Endothelial cell of umbilical vein (primary cell): ENCODE results near the gene GRIN3B. TPM values are rescaled to one million over a fixed set of nuclear protein-coding genes. Genes with fewer than 3 reads are reported as not detected.

Experiments used
- BruUV-seq: library from RNA; stranded (reverse); fragments of 400-500 nt; replicated peaks from 2 replicates; lab custom pipeline; 2021; lab: Mats Ljungman, UMichigan
- CTCF ChIA-PET: fragments of 300-600, 350-600 bp; sonication (Branson Sonifier 250); formaldehyde crosslinking; loops from one replicate; lab custom pipeline; 2021; ENCODE audit warnings: antibody characterized with exemption, inconsistent platforms; lab: Charles Lee
- POLR2A ChIA-PET: fragments of 300-600, 350-600 bp; sonication (Branson Sonifier 250); formaldehyde crosslinking; loops from one replicate; lab custom pipeline; 2021; ENCODE audit warnings: antibody characterized with exemption, inconsistent platforms; lab: Charles Lee
- DNase-seq: peaks from one replicate; pipeline ENCODE4 v3.0.0-alpha.2; 2011; ENCODE audit warnings: low read depth, low spot score
- FAIRE-seq: peaks from 2 replicates; lab custom pipeline; 2011; peaks lifted over from hg19 to GRCh38; lab: Jason Lieb, UNC
- H2AFZ ChIP-seq: 2 replicates; pipeline ENCODE4 v1.6.0; 2012; ENCODE audit warnings: low read depth, low read length, control low read depth, inconsistent platforms
- H3K27ac ChIP-seq: 2 replicates; pipeline ENCODE4 v1.5.1; 2011; ENCODE audit warnings: low read depth, mild to moderate bottlenecking, control low read depth, low read length, moderate library complexity; ENCODE audit not compliant: insufficient read depth
- H3K27me3 ChIP-seq, 2 experiments: 2 replicates each; pipeline versions ENCODE4 v1.6.0 to v1.6.1; 2011; ENCODE audit warnings: low read length in 2 of 2, mixed read lengths in 1 of 2; ENCODE audit not compliant: control insufficient read depth in 2 of 2, insufficient read depth in 2 of 2
- H3K36me3 ChIP-seq, 2 experiments: 2 replicates in 1 of 2; 3 replicates in 1 of 2; pipeline ENCODE4 v1.5.1; 2011; ENCODE audit warnings: low read length in 2 of 2, mild to moderate bottlenecking in 1 of 2, moderate library complexity in 1 of 2; ENCODE audit not compliant: control insufficient read depth in 2 of 2, insufficient read depth in 2 of 2; ENCODE audit errors: extremely low read depth in 1 of 2
- H3K4me1 ChIP-seq: 3 replicates; pipeline ENCODE4 v1.5.1; 2011; ENCODE audit warnings: mild to moderate bottlenecking, low read length; ENCODE audit not compliant: control insufficient read depth, insufficient read depth; ENCODE audit errors: extremely low read depth
- H3K4me2 ChIP-seq: 2 replicates; pipeline ENCODE4 v1.6.1; 2011; ENCODE audit warnings: low read length, control low read depth, mixed read lengths; ENCODE audit not compliant: insufficient read depth
- H3K4me3 ChIP-seq, 3 experiments: fragments of 200-600 bp in 1 of 3; sonication (generic), shearing (Covaris generic) in 1 of 3; replicated peaks in 1 of 3; 2 replicates each; pipeline ENCODE4 v1.5.1; 2011 to 2016; ENCODE audit warnings: control low read depth in 3 of 3, low read length in 3 of 3, mild to moderate bottlenecking in 2 of 3, inconsistent platforms in 1 of 3, low read depth in 1 of 3, moderate library complexity in 1 of 3; ENCODE audit not compliant: insufficient read depth in 1 of 3
- H3K79me2 ChIP-seq: 2 replicates; pipeline ENCODE4 v1.6.0; 2012; ENCODE audit warnings: low read length, inconsistent platforms; ENCODE audit not compliant: control insufficient read depth, insufficient read depth
- H3K9ac ChIP-seq: replicated peaks from 2 replicates; pipeline ENCODE3; 2011; ENCODE audit warnings: low read length, control low read depth; ENCODE audit not compliant: insufficient read depth; ENCODE audit errors: extremely low read depth
- H3K9me1 ChIP-seq: replicated peaks from 3 replicates; pipeline ENCODE4 v1.6.0; 2011; ENCODE audit warnings: mild to moderate bottlenecking, low read length; ENCODE audit not compliant: control insufficient read depth, insufficient read depth; ENCODE audit errors: extremely low read depth
- H3K9me3 ChIP-seq: replicated peaks from 2 replicates; pipeline ENCODE4 v1.5.1; 2012; ENCODE audit warnings: low read length, inconsistent platforms; ENCODE audit not compliant: control insufficient read depth, insufficient read depth
- H4K20me1 ChIP-seq: replicated peaks from 2 replicates; pipeline ENCODE3; 2011; ENCODE audit warnings: mild to moderate bottlenecking, low read length; ENCODE audit not compliant: control insufficient read depth, insufficient read depth; ENCODE audit errors: extremely low read depth
- FOS ChIP-seq: IDR thresholded peaks from 2 replicates; pipeline ENCODE4 v1.6.1; 2011; ENCODE audit warnings: mild to moderate bottlenecking, low read length, moderate library complexity, borderline replicate concordance; ENCODE audit not compliant: insufficient read depth
- POLR2A ChIP-seq: IDR thresholded peaks from 2 replicates; pipeline ENCODE4 v1.6.1; 2012; ENCODE audit warnings: low read depth, mild to moderate bottlenecking, control low read depth, low read length
- POLR2AphosphoS5 ChIP-seq: IDR thresholded peaks from 2 replicates; pipeline ENCODE4 v1.6.1; 2012; ENCODE audit warnings: low read depth, mild to moderate bottlenecking, control low read depth, low read length, moderate library complexity; ENCODE audit not compliant: insufficient read depth
- dilution Hi-C: fragments of 300-500 bp; cut with MboI; formaldehyde crosslinking; loops from one replicate; pipeline ENCODE4 v1.15.0; 2019; ENCODE audit warnings: low sequenced_read_pairs; ENCODE audit not compliant: extremely low pct_ligation_motif_present
- intact Hi-C: fragments of 100-400 bp; cut with micrococcal nuclease; formaldehyde crosslinking; loops from one replicate; pipeline ENCODE4 v1.10.0; 2022
- polyA plus RNA-seq, 4 experiments: library from polyadenylated mRNA; depleted of rRNA in 3 of 4; stranded (reverse) in 3 of 4; unstranded in 1 of 4; fragments of >200 nt; gene quantifications; 2 replicates each; pipeline versions ENCODE4 v1.2.1 to v1.2.3, GENCODE V29; 2011 to 2012; ENCODE audit warnings: missing spikeins in 1 of 4
- total RNA-seq: library from RNA; stranded (reverse); gene quantifications from 2 replicates; pipeline ENCODE4 v1.2.3, GENCODE V29; 2021

The GRIN3B gene
- total and polyA plus RNA-seq, 2 donors (not counting 3 experiments of a cell fraction or from before 2014, with no cell fraction given): 0.43 to 0.82 TPM

DNA sequence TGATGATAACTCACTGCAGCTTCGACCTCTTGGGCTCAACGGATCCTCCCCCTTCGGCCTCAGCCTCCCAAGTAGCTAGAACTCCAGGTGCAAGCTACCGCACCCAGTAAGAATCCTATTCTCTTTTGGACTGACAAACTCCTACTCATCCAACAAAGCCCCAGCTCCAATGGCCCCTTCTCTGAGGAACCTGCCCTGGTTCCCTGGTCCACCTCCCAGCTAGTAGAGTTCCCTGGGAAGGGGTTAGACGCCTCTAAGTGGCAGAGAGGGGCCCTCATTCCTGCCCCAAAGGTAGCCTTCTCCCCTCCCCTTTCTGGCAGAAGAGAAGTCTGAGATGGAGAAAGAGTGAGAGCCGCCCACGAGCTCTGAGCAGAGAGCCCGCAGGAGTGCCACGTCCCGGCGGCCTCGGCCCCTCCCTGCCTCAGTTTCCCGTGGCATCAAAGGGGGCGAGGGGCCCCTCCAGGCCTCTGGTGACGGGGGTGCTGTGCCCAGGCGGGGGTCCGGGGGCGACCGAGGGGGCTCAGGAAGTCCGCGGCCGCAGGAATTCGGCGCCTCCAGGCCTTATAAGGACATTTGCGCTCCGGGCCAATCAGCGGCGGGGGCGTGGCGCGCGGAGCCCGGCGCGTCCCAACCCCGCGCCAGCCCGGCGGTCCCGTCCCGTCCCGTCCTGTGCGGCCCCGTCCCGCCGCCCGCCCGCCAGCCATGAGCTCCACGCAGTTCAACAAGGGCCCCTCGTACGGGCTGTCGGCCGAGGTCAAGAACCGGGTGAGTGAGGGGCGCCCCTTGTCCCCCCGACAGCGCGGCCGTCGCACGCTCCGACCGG lies 26.0 kb downstream of the GRIN3B start, which contains the start of gene CNN2:
TSS of gene CNN2 (plus strand) at position 649 of the 823 bp plus-strand sequence. CDS start at position 703, 54 bp downstream.
- peaks cover 40% of the 10 kb centered on the region for H3K79me2 ChIP-seq
- BruUV-seq: TSS peak; percentile 83
- FAIRE-seq (peak; percentile 90), DNase-seq (peak; percentile 80)
- intact Hi-C loops: no loop called here
- no peaks in the 10 kb centered on the region for H3K9me3 ChIP-seq
- H3K4me1 ChIP-seq: peaks cover 9% of the 10 kb centered on the region
- dilution Hi-C loops: no loop called here
- peak within 1 kb of the TSS; percentile 89 for H3K9ac ChIP-seq
- no peaks in the 10 kb centered on the region for H4K20me1 ChIP-seq
- H3K27ac ChIP-seq: peak within 1 kb of the TSS; percentile 70
- TF ChIP-seq POLR2A: peak; percentile 83
- TF ChIP-seq POLR2AphosphoS5: peak; percentile 87
- no peak for TF ChIP-seq FOS
- H3K36me3 ChIP-seq: no peaks in the 10 kb centered on the region
- ChIA-PET CTCF (interaction anchor here (1.2 to 1.7 kb wide), 4 partner anchors 13 to 218 kb away, joined by 3 to 8 read pairs (median 6); partner anchors contain the start of gene ABCA7), POLR2A (interaction anchor here (0.6 to 5.7 kb wide), 10 partner anchors 9 to 243 kb away, joined by 3 to 36 read pairs (median 3); partner anchors contain the start of genes ABCA7, ARHGAP45 and CIRBP)
- peak within 1 kb of the TSS; percentile 52 to 88 (median 84) for H3K4me3 ChIP-seq
- no peaks in the 10 kb centered on the region for H3K9me1 ChIP-seq
- peak within 1 kb of the TSS; percentile 76 for H3K4me2 ChIP-seq
- H3K27me3 ChIP-seq: no peaks in the 10 kb centered on the region
- peak within 1 kb of the TSS; percentile 58 for H2AFZ ChIP-seq
